GM23338 (cell line): ENCODE data around the gene LAGE3. TPM values are rescaled to one million over a fixed set of nuclear protein-coding genes. Genes with fewer than 3 reads are reported as not detected.

Source experiments
- ATAC-seq: fragments of 200-7000 bp; cut with Tn5 transposase; 3 replicates; pipeline ENCODE4 v1.9.1; 2020
- DNase-seq: peaks from one replicate; pipeline ENCODE4 v3.0.0-alpha.2; 2015; ENCODE audit warnings: low spot score
- H2AFZ ChIP-seq: fragments of 200-600 bp; sonication (generic); 2 replicates; pipeline ENCODE4 v1.8.0; 2016; ENCODE audit warnings: antibody characterized with exemption, mild to moderate bottlenecking, moderate library complexity
- H3F3A ChIP-seq: fragments of 200-600 bp; sonication (generic); replicated peaks from 2 replicates; pipeline ENCODE4 v1.8.0; 2017; ENCODE audit warnings: antibody characterized with exemption, mixed run types, low read depth
- H3K27ac ChIP-seq: fragments of 200-600 bp; sonication (generic); 2 replicates; pipeline ENCODE4 v1.6.1; 2016; ENCODE audit warnings: low read depth
- H3K27me3 ChIP-seq: fragments of 200-600 bp; sonication (generic); 2 replicates; pipeline ENCODE4 v1.8.0; 2016; ENCODE audit warnings: mild to moderate bottlenecking, mixed run types, moderate library complexity; ENCODE audit not compliant: insufficient read depth
- H3K36me3 ChIP-seq: fragments of 200-600 bp; sonication (generic); 2 replicates; pipeline ENCODE4 v1.8.0; 2016; ENCODE audit warnings: mild to moderate bottlenecking; ENCODE audit not compliant: insufficient read depth
- H3K4me1 ChIP-seq: fragments of 200-600 bp; sonication (generic); 2 replicates; pipeline ENCODE4 v1.8.0; 2016; ENCODE audit warnings: mild to moderate bottlenecking, moderate library complexity; ENCODE audit not compliant: insufficient read depth
- H3K4me2 ChIP-seq: fragments of 200-600 bp; sonication (generic); 2 replicates; pipeline ENCODE4 v1.7.1; 2017; ENCODE audit warnings: mixed run types
- H3K4me3 ChIP-seq: fragments of 200-600 bp; sonication (generic); 2 replicates; pipeline ENCODE4 v1.6.1; 2016; ENCODE audit warnings: mixed run types
- H3K79me2 ChIP-seq: fragments of 200-600 bp; sonication (generic); replicated peaks from 2 replicates; pipeline ENCODE4 v1.8.0; 2017; ENCODE audit warnings: mild to moderate bottlenecking; ENCODE audit not compliant: insufficient read depth
- H3K9me2 ChIP-seq: fragments of 200-600 bp; sonication (generic); 2 replicates; pipeline ENCODE4 v1.8.0; 2017; ENCODE audit not compliant: insufficient read depth
- H4K20me1 ChIP-seq: fragments of 200-600 bp; sonication (generic); replicated peaks from 2 replicates; pipeline ENCODE4 v1.8.0; 2017; ENCODE audit warnings: mild to moderate bottlenecking; ENCODE audit not compliant: insufficient read depth
- H3K27ac Mint-ChIP-seq: 2 replicates; pipeline ENCODE4 v1.8.0; 2020; ENCODE audit warnings: inconsistent platforms, mild to moderate bottlenecking, moderate library complexity, mixed read lengths
- H3K27me3 Mint-ChIP-seq: 3 replicates; pipeline ENCODE4 v1.8.0; 2022; ENCODE audit warnings: low read depth, mild to moderate bottlenecking, moderate library complexity, mixed read lengths, inconsistent platforms; ENCODE audit not compliant: insufficient read depth, poor library complexity
- H3K36me3 Mint-ChIP-seq: 3 replicates; pipeline ENCODE4 v1.8.0; 2021; ENCODE audit warnings: low read depth, mild to moderate bottlenecking, inconsistent platforms, moderate library complexity, mixed read lengths
- H3K4me1 Mint-ChIP-seq: 3 replicates; pipeline ENCODE4 v1.8.0; 2020; ENCODE audit warnings: mild to moderate bottlenecking, inconsistent platforms, mixed read lengths
- H3K4me3 Mint-ChIP-seq: 3 replicates; pipeline ENCODE4 v1.8.0; 2021; ENCODE audit warnings: moderate library complexity, mild to moderate bottlenecking, inconsistent platforms, mixed read lengths
- H3K9me3 Mint-ChIP-seq: 3 replicates; pipeline ENCODE4 v1.8.0; 2020; ENCODE audit warnings: moderate library complexity, mild to moderate bottlenecking, inconsistent platforms, mixed read lengths
- CREB1 ChIP-seq: fragments of 250-450 bp; sonication (Bioruptor Pico); IDR thresholded peaks from 2 replicates; pipeline ENCODE4 v1.5.0; 2020; ENCODE audit warnings: low read depth, mild to moderate bottlenecking, moderate library complexity
- CTCF ChIP-seq, 2 experiments: fragments of 200-600 bp in 1 of 2; sonication (generic) in 1 of 2; conservative IDR thresholded peaks; 2 replicates each; pipeline versions ENCODE4 v1.5.1 to v1.6.1; 2016 to 2017; ENCODE audit warnings: antibody characterized with exemption in 2 of 2, low read depth in 2 of 2, mild to moderate bottlenecking in 2 of 2, moderate library complexity in 1 of 2
- ETS1 ChIP-seq: IDR thresholded peaks from 2 replicates; pipeline ENCODE4 v1.6.1; 2016; ENCODE audit warnings: antibody characterized with exemption
- EZH2 ChIP-seq: fragments of 200-600 bp; sonication (generic); IDR thresholded peaks from one replicate; pipeline ENCODE4 v1.8.0; 2017; ENCODE audit warnings: antibody characterized with exemption, mild to moderate bottlenecking, low read depth; ENCODE audit not compliant: unreplicated experiment
- EZH2phosphoT487 ChIP-seq: fragments of 200-600 bp; sonication (generic); IDR thresholded peaks from one replicate; pipeline ENCODE4 v1.8.1; 2018; ENCODE audit warnings: antibody characterized with exemption; ENCODE audit not compliant: unreplicated experiment
- JUNB ChIP-seq: IDR thresholded peaks from one replicate; pipeline ENCODE4 v1.6.1; 2016; ENCODE audit warnings: antibody characterized with exemption; ENCODE audit not compliant: unreplicated experiment
- NANOG ChIP-seq: IDR thresholded peaks from 2 replicates; pipeline ENCODE4 v1.6.1; 2016; ENCODE audit warnings: antibody characterized with exemption, borderline replicate concordance
- POLR2AphosphoS5 ChIP-seq: IDR thresholded peaks from 2 replicates; pipeline ENCODE4 v1.6.1; 2016; ENCODE audit warnings: antibody characterized with exemption, low read depth
- REST ChIP-seq: IDR thresholded peaks from one replicate; pipeline ENCODE4 v1.6.1; 2018; ENCODE audit warnings: antibody characterized with exemption; ENCODE audit not compliant: unreplicated experiment
- STAT1 ChIP-seq: IDR thresholded peaks from one replicate; pipeline ENCODE4 v1.6.1; 2016; ENCODE audit warnings: antibody characterized with exemption; ENCODE audit not compliant: unreplicated experiment
- ZNF114 ChIP-seq: fragments of 250-450 bp; sonication (Bioruptor Pico); IDR thresholded peaks from 2 replicates; pipeline ENCODE4 v1.5.0; 2020; ENCODE audit warnings: mild to moderate bottlenecking, moderate library complexity
- ZNF331 ChIP-seq: fragments of 250-450 bp; sonication (Bioruptor Pico); IDR thresholded peaks from 2 replicates; pipeline ENCODE4 v1.5.0; 2020; ENCODE audit warnings: low read depth, mild to moderate bottlenecking, moderate library complexity
- ZNF462 ChIP-seq: fragments of 250-450 bp; sonication (Bioruptor Pico); IDR thresholded peaks from 2 replicates; pipeline ENCODE4 v1.5.0; 2020; ENCODE audit warnings: mild to moderate bottlenecking, moderate library complexity
- polyA plus RNA-seq: library from polyadenylated mRNA; unstranded; fragments of >200 nt; fragmentation: Nextera tagmentation; extraction: Ambion mirVana; gene quantifications from 2 replicates; pipeline ENCODE4 v1.2.1, GENCODE V29; 2016
- total RNA-seq: library from RNA; depleted of rRNA; stranded (reverse); fragments of >200 nt; shearing (Covaris generic); gene quantifications from 2 replicates; pipeline ENCODE4 v1.2.3, GENCODE V29; 2014

The LAGE3 gene
- total and polyA plus RNA-seq, 2 experiments from 2014 or later, result 71.0 to 84.5 TPM

GRCh38 chrX:154446430-154446829 is 32.7 kb downstream of the LAGE3 start:
- Histone ChIP-seq H4K20me1 (no peaks in the 10 kb centered on the region), H3K9me2 (no peaks in the 10 kb centered on the region), H3K27ac (no peak overlapping the region), H3K36me3 (no peaks in the 10 kb centered on the region), H3K79me2 (no peaks in the 10 kb centered on the region), H3K4me1 (0 out of 2 replicates have a peak, but pooled peaks cover 3% of the 10 kb centered on the region), H3K27me3 (no peaks in the 10 kb centered on the region), H3K4me2 (no peak overlapping the region), H3F3A (no peaks in the 10 kb centered on the region), H3K4me3 (no peak overlapping the region), H2AFZ (no peak overlapping the region)
- ATAC-seq (no peak), DNase-seq (no peak)
- peaks cover 12% of the 10 kb centered on the region; the same call in 2 of the 3 replicates for H3K36me3 Mint-ChIP-seq
- TF ChIP-seq JUNB (no peak), ZNF331 (CRISPR knock-in tag) (no peak), EZH2phosphoT487 (no peak), STAT1 (no peak), REST (no peak), ETS1 (no peak), CREB1 (CRISPR knock-in tag) (no peak), NANOG (no peak), CTCF (conservative IDR thresholded peaks at IDR 0.05; ENCODE audit: low read depth in 2 of 2) (no peak), EZH2 (no peak), ZNF114 (CRISPR knock-in tag) (no peak), POLR2AphosphoS5 (no peak), ZNF462 (no peak)
- H3K4me3 Mint-ChIP-seq, result peak overlapping the region; percentile 10; the same call in 1 of the 3 replicates
- H3K4me1 Mint-ChIP-seq, result no peaks in the 10 kb centered on the region
- H3K27me3 Mint-ChIP-seq, result peaks cover 7% of the 10 kb centered on the region
- no peaks in the 10 kb centered on the region for H3K9me3 Mint-ChIP-seq
- no peak overlapping the region for H3K27ac Mint-ChIP-seq
